H1 (cell line): Measurements from ENCODE around the gene CFAP161. TPM values are rescaled to one million over a fixed set of nuclear protein-coding genes. Genes with fewer than 3 reads are reported as not detected.

Experiments used
- BACH1 ChIP-seq: IDR thresholded peaks from 2 replicates; pipeline ENCODE4 v1.6.1; 2012; ENCODE audit warnings: low read length, improper control_type of control experiment
- JUN ChIP-seq: IDR thresholded peaks from 2 replicates; pipeline ENCODE4 v1.6.1; 2011; ENCODE audit warnings: low read depth, mild to moderate bottlenecking, improper control_type of control experiment, low read length
- RFX5 ChIP-seq: IDR thresholded peaks from 2 replicates; pipeline ENCODE4 v1.6.1; 2011; ENCODE audit warnings: low read depth, low read length, improper control_type of control experiment, borderline replicate concordance
- SAP30 ChIP-seq: fragments of 300-600 bp; sonication (generic); IDR thresholded peaks from 2 replicates; pipeline ENCODE4 v1.7.1; 2012; ENCODE audit warnings: low read length, moderate library complexity, mild to moderate bottlenecking, inconsistent platforms; ENCODE audit not compliant: insufficient read depth, insufficient replicate concordance
- polyA plus RNA-seq, 7 experiments: library from polyadenylated mRNA; depleted of rRNA in 3 of 7; stranded (reverse) in 5 of 7; unstranded in 2 of 7; fragments of >200 nt in 5 of 7; fragments of 200-250 nt in 2 of 7; gene quantifications; 1 replicate in 5 of 7; 2 replicates in 1 of 7; 4 replicates in 1 of 7; pipeline versions ENCODE4 v1.2.1 to v1.2.3, GENCODE V29; 2011 to 2013; ENCODE audit warnings: missing spikeins in 2 of 7, mixed read lengths in 2 of 7
- total RNA-seq: library from RNA; stranded (reverse); fragmentation: NEBNext Ultra II Directional; extraction: Animal tissue kit (Norgen Biotek cat#: 25700); gene quantifications from 2 replicates; pipeline ENCODE4 v1.2.1, GENCODE V29; 2021
- TF ChIP-seq, protein P1 (sequence below): IDR thresholded peaks from 2 replicates; pipeline ENCODE4 v1.6.1; 2011; ENCODE audit warnings: low read length, improper control_type of control experiment
- TF ChIP-seq, protein P2 (sequence below): IDR thresholded peaks from 2 replicates; pipeline ENCODE4 v1.6.1; 2012; ENCODE audit warnings: inconsistent platforms

Gene CFAP161
- total and polyA plus RNA-seq, 2 of the 8 experiments (the other 6 are each of a cell fraction or from before 2014, with no cell fraction given) = 0.05 TPM; not detected in 1

DNA sequence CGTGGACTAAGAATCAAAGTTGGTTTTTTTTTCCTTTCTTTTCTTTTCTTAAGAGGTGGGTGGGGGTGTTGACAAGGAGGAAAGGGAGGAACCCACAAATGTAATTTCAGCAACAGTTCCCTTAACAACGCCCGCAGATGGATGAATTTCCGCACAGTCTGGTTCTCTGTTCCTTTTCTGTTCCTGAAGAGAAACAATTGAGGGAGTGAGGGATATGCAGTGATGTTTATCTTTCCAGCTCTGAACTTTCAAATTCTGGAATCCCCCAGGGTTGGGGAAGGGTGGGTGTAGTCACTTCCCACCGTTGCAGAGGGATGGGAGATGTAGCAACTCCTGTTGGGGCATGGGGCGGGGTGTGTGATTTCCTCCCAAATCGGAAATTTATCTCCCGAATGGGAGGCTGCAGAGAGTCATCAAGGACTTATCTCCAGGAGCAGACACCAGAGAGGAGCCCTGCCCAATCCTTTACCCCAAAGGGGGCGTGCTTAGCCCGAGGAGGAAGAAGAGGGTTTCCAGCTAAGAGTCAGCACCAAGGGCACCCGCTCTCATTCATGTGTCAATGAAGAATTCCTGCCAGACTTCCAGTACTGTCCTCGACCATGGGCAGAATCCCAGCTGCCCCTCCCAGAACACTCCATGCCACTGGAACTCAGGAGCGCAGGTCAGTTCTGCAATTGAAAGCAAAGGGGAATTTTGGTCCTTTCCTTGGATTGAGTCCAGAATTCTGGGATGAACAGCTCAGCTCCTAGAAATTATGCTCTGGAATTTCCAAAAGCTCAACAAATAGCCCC is 35.0 kb upstream of the CFAP161 start (continued):
- TF ChIP-seq JUN (no peak), BACH1 (no peak), SAP30 (no peak), RFX5 (no peak)
- TF ChIP-seq, protein P1, sequence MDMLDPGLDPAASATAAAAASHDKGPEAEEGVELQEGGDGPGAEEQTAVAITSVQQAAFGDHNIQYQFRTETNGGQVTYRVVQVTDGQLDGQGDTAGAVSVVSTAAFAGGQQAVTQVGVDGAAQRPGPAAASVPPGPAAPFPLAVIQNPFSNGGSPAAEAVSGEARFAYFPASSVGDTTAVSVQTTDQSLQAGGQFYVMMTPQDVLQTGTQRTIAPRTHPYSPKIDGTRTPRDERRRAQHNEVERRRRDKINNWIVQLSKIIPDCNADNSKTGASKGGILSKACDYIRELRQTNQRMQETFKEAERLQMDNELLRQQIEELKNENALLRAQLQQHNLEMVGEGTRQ = no peak
- TF ChIP-seq, protein P2, sequence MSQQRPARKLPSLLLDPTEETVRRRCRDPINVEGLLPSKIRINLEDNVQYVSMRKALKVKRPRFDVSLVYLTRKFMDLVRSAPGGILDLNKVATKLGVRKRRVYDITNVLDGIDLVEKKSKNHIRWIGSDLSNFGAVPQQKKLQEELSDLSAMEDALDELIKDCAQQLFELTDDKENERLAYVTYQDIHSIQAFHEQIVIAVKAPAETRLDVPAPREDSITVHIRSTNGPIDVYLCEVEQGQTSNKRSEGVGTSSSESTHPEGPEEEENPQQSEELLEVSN = no peak
